MM.1S (cell line): ENCODE results near the gene IRF6.

Experiments
- DNase-seq: peaks from one replicate; pipeline ENCODE4 v3.0.0-alpha.2; 2015
- H2AFZ ChIP-seq: fragments of 300-600 bp; sonication (generic); 2 replicates; pipeline ENCODE4 v1.6.0; 2016; ENCODE audit warnings: antibody characterized with exemption, low read length
- H3F3A ChIP-seq: fragments of 300-600 bp; sonication (generic); 2 replicates; pipeline ENCODE4 v1.6.1; 2016; ENCODE audit warnings: mild to moderate bottlenecking, antibody characterized with exemption, low read length, moderate library complexity, mixed read lengths; ENCODE audit not compliant: insufficient read depth
- H3K27ac ChIP-seq: fragments of 300-600 bp; sonication (generic); 2 replicates; pipeline ENCODE4 v1.5.1; 2016; ENCODE audit warnings: mild to moderate bottlenecking, low read length
- H3K27me3 ChIP-seq: fragments of 300-600 bp; sonication (generic); replicated peaks from 2 replicates; pipeline ENCODE4 v1.6.0; 2016; ENCODE audit warnings: low read length; ENCODE audit not compliant: insufficient read depth
- H3K36me3 ChIP-seq: fragments of 300-600 bp; sonication (generic); replicated peaks from 2 replicates; pipeline ENCODE4 v1.6.1; 2016; ENCODE audit warnings: mild to moderate bottlenecking, low read length, mixed read lengths; ENCODE audit not compliant: insufficient read depth
- H3K4me1 ChIP-seq: fragments of 300-600 bp; sonication (generic); 2 replicates; pipeline ENCODE4 v1.6.1; 2016; ENCODE audit warnings: low read length, mixed read lengths
- H3K4me2 ChIP-seq: fragments of 300-600 bp; sonication (generic); 2 replicates; pipeline ENCODE4 v1.6.0; 2016; ENCODE audit warnings: low read depth, low read length
- H3K4me3 ChIP-seq: fragments of 300-600 bp; sonication (generic); 2 replicates; pipeline ENCODE4 v1.5.1; 2016; ENCODE audit warnings: low read length, mixed read lengths
- H3K79me2 ChIP-seq: fragments of 300-600 bp; sonication (generic); 2 replicates; pipeline ENCODE4 v1.6.1; 2016; ENCODE audit warnings: mixed run types, low read length, mixed read lengths
- H3K9ac ChIP-seq: fragments of 300-600 bp; sonication (generic); 2 replicates; pipeline ENCODE4 v1.6.1; 2016; ENCODE audit warnings: low read length, mixed read lengths
- H3K9me2 ChIP-seq: fragments of 300-600 bp; sonication (generic); replicated peaks from 2 replicates; pipeline ENCODE4 v1.6.1; 2016; ENCODE audit warnings: mild to moderate bottlenecking, low read length, mixed read lengths; ENCODE audit not compliant: insufficient read depth
- H3K9me3 ChIP-seq: fragments of 300-600 bp; sonication (generic); replicated peaks from 2 replicates; pipeline ENCODE4 v1.6.1; 2016; ENCODE audit warnings: mild to moderate bottlenecking, low read length, mixed read lengths; ENCODE audit not compliant: insufficient read depth
- H4K20me1 ChIP-seq: fragments of 300-600 bp; sonication (generic); 2 replicates; pipeline ENCODE4 v1.6.1; 2016; ENCODE audit warnings: mild to moderate bottlenecking, low read length, moderate library complexity, mixed read lengths; ENCODE audit not compliant: insufficient read depth
- EZH2 ChIP-seq: fragments of 300-600 bp; sonication (generic); optimal IDR thresholded peaks from 2 replicates; pipeline ENCODE3; 2017; ENCODE audit warnings: low read depth, mild to moderate bottlenecking, antibody characterized with exemption, low read length, mixed read lengths
- EZH2phosphoT487 ChIP-seq: fragments of 300-600 bp; sonication (generic); IDR thresholded peaks from 2 replicates; pipeline ENCODE4 v1.6.1; 2018; ENCODE audit warnings: antibody characterized with exemption, low read length
- TF ChIP-seq, protein P1 (sequence below): fragments of 300-600 bp; sonication (generic); IDR thresholded peaks from 2 replicates; pipeline ENCODE4 v1.5.1; 2016; ENCODE audit warnings: antibody characterized with exemption, low read length, mixed read lengths

Gene IRF6

DNA sequence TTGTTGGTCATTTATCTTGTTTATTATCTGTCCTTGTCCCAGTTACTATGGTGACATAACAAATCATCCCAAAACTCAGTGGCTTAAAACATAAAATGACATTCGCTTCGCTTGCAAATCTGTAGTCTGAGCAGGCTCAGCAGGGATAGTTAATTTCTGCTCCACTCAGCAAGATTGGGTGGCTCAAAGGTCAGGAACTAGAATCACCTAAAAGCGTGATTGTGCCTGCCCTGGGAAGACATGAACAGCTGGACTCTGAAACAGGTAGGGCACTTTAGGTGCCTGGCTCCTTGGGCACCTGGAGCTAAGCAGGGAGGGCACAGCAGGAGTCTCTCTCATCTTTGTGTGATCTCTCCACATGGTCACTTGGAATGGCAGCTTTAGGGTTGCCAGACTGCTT, 64.7 kb downstream of the IRF6 start:
- H3K9me2 ChIP-seq: no peaks in the 10 kb centered on the region
- no peak overlapping the region for H3K9ac ChIP-seq
- no peaks in the 10 kb centered on the region for H4K20me1 ChIP-seq
- no peak overlapping the region for H3K4me3 ChIP-seq
- H3K9me3 ChIP-seq: no peaks in the 10 kb centered on the region
- H3K27me3 ChIP-seq: no peaks in the 10 kb centered on the region
- H2AFZ ChIP-seq: no peak overlapping the region
- TF ChIP-seq EZH2 (no peak), EZH2phosphoT487 (no peak)
- TF ChIP-seq, protein P1, sequence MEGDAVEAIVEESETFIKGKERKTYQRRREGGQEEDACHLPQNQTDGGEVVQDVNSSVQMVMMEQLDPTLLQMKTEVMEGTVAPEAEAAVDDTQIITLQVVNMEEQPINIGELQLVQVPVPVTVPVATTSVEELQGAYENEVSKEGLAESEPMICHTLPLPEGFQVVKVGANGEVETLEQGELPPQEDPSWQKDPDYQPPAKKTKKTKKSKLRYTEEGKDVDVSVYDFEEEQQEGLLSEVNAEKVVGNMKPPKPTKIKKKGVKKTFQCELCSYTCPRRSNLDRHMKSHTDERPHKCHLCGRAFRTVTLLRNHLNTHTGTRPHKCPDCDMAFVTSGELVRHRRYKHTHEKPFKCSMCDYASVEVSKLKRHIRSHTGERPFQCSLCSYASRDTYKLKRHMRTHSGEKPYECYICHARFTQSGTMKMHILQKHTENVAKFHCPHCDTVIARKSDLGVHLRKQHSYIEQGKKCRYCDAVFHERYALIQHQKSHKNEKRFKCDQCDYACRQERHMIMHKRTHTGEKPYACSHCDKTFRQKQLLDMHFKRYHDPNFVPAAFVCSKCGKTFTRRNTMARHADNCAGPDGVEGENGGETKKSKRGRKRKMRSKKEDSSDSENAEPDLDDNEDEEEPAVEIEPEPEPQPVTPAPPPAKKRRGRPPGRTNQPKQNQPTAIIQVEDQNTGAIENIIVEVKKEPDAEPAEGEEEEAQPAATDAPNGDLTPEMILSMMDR: no peak
- no peaks in the 10 kb centered on the region for H3F3A ChIP-seq
- peaks cover 14% of the 10 kb centered on the region for H3K4me1 ChIP-seq
- H3K4me2 ChIP-seq: no peak overlapping the region
- no peak overlapping the region for H3K27ac ChIP-seq
- no peaks in the 10 kb centered on the region for H3K79me2 ChIP-seq
- no peak for DNase-seq
- H3K36me3 ChIP-seq: no peaks in the 10 kb centered on the region

DNA sequence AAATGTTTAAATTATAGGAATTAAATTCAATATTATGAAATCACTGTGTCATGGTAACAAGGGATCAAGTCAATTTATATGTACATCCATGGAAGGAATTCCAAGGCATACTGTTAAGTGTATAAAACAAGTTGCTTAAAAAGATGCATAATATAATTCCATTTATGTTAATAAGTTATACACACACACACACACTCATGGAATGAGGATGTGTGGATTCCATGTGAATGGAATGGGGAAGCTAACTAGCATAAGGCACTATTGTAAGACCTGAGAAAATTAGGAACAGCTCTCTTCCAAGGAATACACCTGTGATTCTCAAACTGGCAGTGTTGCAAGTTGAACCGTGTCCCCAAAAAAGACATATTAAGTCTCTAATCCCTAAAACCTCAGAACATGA, 67.7 kb downstream of the IRF6 start:
- no peak overlapping the region for H3K4me2 ChIP-seq
- H3K4me3 ChIP-seq: no peak overlapping the region
- no peaks in the 10 kb centered on the region for H3K27me3 ChIP-seq
- H3K9me2 ChIP-seq: no peaks in the 10 kb centered on the region
- H3K9ac ChIP-seq: no peak overlapping the region
- H4K20me1 ChIP-seq: no peaks in the 10 kb centered on the region
- no peak overlapping the region for H2AFZ ChIP-seq
- H3K27ac ChIP-seq: no peak overlapping the region
- H3K36me3 ChIP-seq: no peaks in the 10 kb centered on the region
- no peaks in the 10 kb centered on the region for H3K79me2 ChIP-seq
- no peaks in the 10 kb centered on the region for H3F3A ChIP-seq
- peaks cover 14% of the 10 kb centered on the region for H3K4me1 ChIP-seq
- TF ChIP-seq EZH2phosphoT487 (no peak), EZH2 (no peak)
- TF ChIP-seq, protein P1: no peak
- no peak for DNase-seq
- H3K9me3 ChIP-seq: no peaks in the 10 kb centered on the region

DNA sequence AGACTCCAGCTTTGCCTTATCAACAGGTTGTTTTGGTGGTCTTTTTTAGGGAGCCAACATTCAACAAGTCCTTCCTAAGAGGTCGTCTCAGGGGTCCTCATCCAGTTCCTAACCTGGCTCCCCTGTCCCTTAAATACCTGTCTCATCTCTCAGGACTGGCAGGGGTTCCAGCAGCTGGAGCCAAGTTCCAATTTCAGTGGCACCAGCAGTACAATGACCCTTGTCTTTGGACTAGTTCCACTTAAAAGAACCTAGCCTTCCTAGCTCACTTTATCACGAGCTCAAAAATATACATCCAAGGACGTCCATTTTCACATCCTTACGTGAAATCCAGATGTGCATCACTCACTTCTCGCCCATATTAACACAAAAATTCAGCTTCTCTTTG, 68.8 kb downstream of the IRF6 start:
- no peaks in the 10 kb centered on the region for H4K20me1 ChIP-seq
- no peaks in the 10 kb centered on the region for H3F3A ChIP-seq
- DNase-seq: no peak
- H3K27me3 ChIP-seq: no peaks in the 10 kb centered on the region
- no peaks in the 10 kb centered on the region for H3K9me2 ChIP-seq
- H3K79me2 ChIP-seq: no peaks in the 10 kb centered on the region
- H3K27ac ChIP-seq: no peak overlapping the region
- peaks cover 10% of the 10 kb centered on the region for H3K4me1 ChIP-seq
- no peak for TF ChIP-seq EZH2phosphoT487
- TF ChIP-seq EZH2: no peak
- TF ChIP-seq, protein P1: no peak
- no peaks in the 10 kb centered on the region for H3K36me3 ChIP-seq
- no peaks in the 10 kb centered on the region for H3K9me3 ChIP-seq
- H3K4me3 ChIP-seq: no peak overlapping the region
- H2AFZ ChIP-seq: no peak overlapping the region
- no peak overlapping the region for H3K4me2 ChIP-seq
- no peak overlapping the region for H3K9ac ChIP-seq
